Fibroblast of lung (primary cell): ENCODE measurements around the gene BIRC3. TPM values are rescaled to one million over a fixed set of nuclear protein-coding genes. Genes with fewer than 3 reads are reported as not detected.
A peak's percentile ranks its signal among the peaks of the same experiment; 100 is the strongest.

Experiments used
- DNase-seq, 2 donors: peaks; one replicate each; pipeline versions ENCODE4 v3.0.0 to v3.0.0-alpha.2; 2010; ENCODE audit warnings: low read depth in 2 of 2
- H2AFZ ChIP-seq: 2 replicates; pipeline ENCODE4 v1.5.1; 2012; ENCODE audit warnings: low read length, control low read depth, inconsistent platforms
- H3K27ac ChIP-seq: 2 replicates; pipeline ENCODE4 v1.5.1; 2011; ENCODE audit warnings: low read length, control low read depth; ENCODE audit not compliant: insufficient read depth
- H3K27me3 ChIP-seq: 2 replicates; pipeline ENCODE4 v1.5.1; 2011; ENCODE audit warnings: mild to moderate bottlenecking, low read length; ENCODE audit not compliant: control insufficient read depth, insufficient read depth
- H3K36me3 ChIP-seq: 2 replicates; pipeline ENCODE4 v1.5.1; 2011; ENCODE audit warnings: low read length; ENCODE audit not compliant: control insufficient read depth, insufficient read depth
- H3K4me1 ChIP-seq: 2 replicates; pipeline ENCODE4 v1.5.1; 2011; ENCODE audit warnings: low read length; ENCODE audit not compliant: control insufficient read depth, insufficient read depth; ENCODE audit errors: extremely low read depth
- H3K4me2 ChIP-seq: 2 replicates; pipeline ENCODE4 v1.5.1; 2011; ENCODE audit warnings: low read length, control low read depth; ENCODE audit not compliant: insufficient read depth; ENCODE audit errors: extremely low read depth
- H3K4me3 ChIP-seq, 4 experiments: fragments of 200-600 bp in 1 of 4; sonication (generic) in 1 of 4; replicated peaks in 1 of 4; 2 replicates each; pipeline ENCODE4 v1.5.1; 2011 to 2016; ENCODE audit warnings: low read length in 4 of 4, low read depth in 3 of 4, mild to moderate bottlenecking in 3 of 4, control low read depth in 2 of 4, inconsistent platforms in 1 of 4, mixed read lengths in 1 of 4; ENCODE audit not compliant: insufficient read depth in 1 of 4; ENCODE audit errors: control extremely low read depth in 1 of 4
- H3K79me2 ChIP-seq: 2 replicates; pipeline ENCODE4 v1.5.1; 2012; ENCODE audit warnings: mild to moderate bottlenecking, low read length, inconsistent platforms; ENCODE audit not compliant: control insufficient read depth, insufficient read depth
- H3K9ac ChIP-seq: 2 replicates; pipeline ENCODE4 v1.5.1; 2011; ENCODE audit warnings: mild to moderate bottlenecking, low read length, control low read depth; ENCODE audit not compliant: insufficient read depth
- H3K9me3 ChIP-seq: 2 replicates; pipeline ENCODE4 v1.5.1; 2012; ENCODE audit warnings: low read depth, low read length; ENCODE audit not compliant: control insufficient read depth, insufficient read depth
- H4K20me1 ChIP-seq: 2 replicates; pipeline ENCODE4 v1.5.1; 2011; ENCODE audit warnings: low read length; ENCODE audit not compliant: control insufficient read depth, insufficient read depth; ENCODE audit errors: extremely low read depth
- CTCF ChIP-seq, 2 donors: IDR thresholded peaks in 1 of 2; conservative IDR thresholded peaks in 1 of 2; 1 replicate in 1 of 2; 2 replicates in 1 of 2; pipeline ENCODE4 v1.5.1; 2011 to 2012; ENCODE audit warnings: low read length in 2 of 2, control low read depth in 1 of 2, inconsistent platforms in 1 of 2, low read depth in 1 of 2, mild to moderate bottlenecking in 1 of 2
- EZH2 ChIP-seq: IDR thresholded peaks from 2 replicates; pipeline ENCODE4 v1.5.1; 2012; ENCODE audit warnings: low read length, control low read depth, mild to moderate bottlenecking; ENCODE audit errors: missing control alignments
- polyA plus RNA-seq, 2 donors: library from polyadenylated mRNA; depleted of rRNA in 1 of 2; stranded (reverse) in 1 of 2; unstranded in 1 of 2; fragments of >200 nt; gene quantifications; 2 replicates each; pipeline ENCODE4 v1.2.1, GENCODE V29; 2011 to 2012; ENCODE audit warnings: missing spikeins in 1 of 2
- total RNA-seq: library from RNA; depleted of rRNA; stranded (reverse); fragments of >200 nt; gene quantifications from 2 replicates; pipeline ENCODE4 v1.2.1, GENCODE V29; 2014

Gene BIRC3
- total and polyA plus RNA-seq, 2 donors (not counting 1 experiment from before 2014, with no cell fraction given): 0.58 to 3.3 TPM

GRCh38 chr11:102288725-102289083, 28.6 kb upstream of the BIRC3 start:
- Histone ChIP-seq H3K36me3 (no peaks in the 10 kb centered on the region), H3K9ac (no peak overlapping the region), H3K79me2 (no peaks in the 10 kb centered on the region), H3K4me2 (no peak overlapping the region), H4K20me1 (no peaks in the 10 kb centered on the region), H3K27me3 (no peaks in the 10 kb centered on the region), H3K4me1 (no peaks in the 10 kb centered on the region), H3K27ac (no peak overlapping the region), H3K4me3 (no peak overlapping the region), H2AFZ (no peak overlapping the region), H3K9me3 (no peaks in the 10 kb centered on the region)
- TF ChIP-seq CTCF (conservative IDR thresholded peaks at IDR 0.05 in 1 of 2, IDR thresholded peaks at IDR 0.05 in 1 of 2; ENCODE audit: low read depth in 1 of 2, low read length in 2 of 2) (no peak), EZH2 (no peak)
- DNase-seq: no peak

GRCh38 chr11:102289592-102289991, 27.7 kb upstream of the BIRC3 start:
- H4K20me1 ChIP-seq: no peaks in the 10 kb centered on the region
- no peaks in the 10 kb centered on the region for H3K4me1 ChIP-seq
- no peak overlapping the region for H3K9ac ChIP-seq
- H2AFZ ChIP-seq: peak overlapping the region; percentile 34
- no peak overlapping the region for H3K27ac ChIP-seq
- H3K27me3 ChIP-seq: no peaks in the 10 kb centered on the region
- no peaks in the 10 kb centered on the region for H3K79me2 ChIP-seq
- no peaks in the 10 kb centered on the region for H3K36me3 ChIP-seq
- TF ChIP-seq CTCF (conservative IDR thresholded peaks at IDR 0.05 in 1 of 2, IDR thresholded peaks at IDR 0.05 in 1 of 2; ENCODE audit: low read depth in 1 of 2, low read length in 2 of 2) (no peak), EZH2 (no peak)
- H3K4me3 ChIP-seq: no peak overlapping the region
- peak overlapping the region; percentile 48 for H3K4me2 ChIP-seq
- no peaks in the 10 kb centered on the region for H3K9me3 ChIP-seq
- DNase-seq: peak in 1 of 2 donors; percentile 25

- no peaks in the 10 kb centered on the region for H3K79me2 ChIP-seq
- no peaks in the 10 kb centered on the region for H3K27me3 ChIP-seq
- TF ChIP-seq EZH2 (no peak), CTCF (conservative IDR thresholded peaks at IDR 0.05 in 1 of 2, IDR thresholded peaks at IDR 0.05 in 1 of 2; ENCODE audit: low read depth in 1 of 2, low read length in 2 of 2) (no peak)
- no peak for DNase-seq
- no peak overlapping the region for H2AFZ ChIP-seq
- no peaks in the 10 kb centered on the region for H3K36me3 ChIP-seq
- H3K4me1 ChIP-seq: no peaks in the 10 kb centered on the region
- no peak overlapping the region for H3K4me3 ChIP-seq
- H3K4me2 ChIP-seq: no peak overlapping the region
- H4K20me1 ChIP-seq: no peaks in the 10 kb centered on the region
- no peak overlapping the region for H3K27ac ChIP-seq
- no peaks in the 10 kb centered on the region for H3K9me3 ChIP-seq
- no peak overlapping the region for H3K9ac ChIP-seq
Measured at GRCh38 chr11:102291831-102292230, 25.5 kb upstream of the BIRC3 start.
